DND-41 (cell line): ENCODE data around the gene PLXDC1.

Source experiments
- ATAC-seq: fragments of 200-7000 bp; cut with Tn5 transposase; 3 replicates; pipeline ENCODE4 v1.9.1; 2021; ENCODE audit warnings: low read depth; ENCODE audit not compliant: insufficient read depth
- DNase-seq: peaks from one replicate; pipeline ENCODE4 v3.0.0-alpha.2; 2020
- H2AFZ ChIP-seq: 2 replicates; pipeline ENCODE4 v1.6.0; 2012; ENCODE audit warnings: low read depth, low read length
- H3K27ac ChIP-seq: 2 replicates; pipeline ENCODE4 v1.5.1; 2012; ENCODE audit warnings: low read length, inconsistent platforms
- H3K27me3 ChIP-seq: fragments of 200-600 bp; sonication (generic); 2 replicates; pipeline ENCODE4 v1.6.0; 2012; ENCODE audit warnings: low read length, mild to moderate bottlenecking, inconsistent platforms; ENCODE audit not compliant: insufficient read depth, poor library complexity
- H3K36me3 ChIP-seq: 2 replicates; pipeline ENCODE4 v1.5.1; 2012; ENCODE audit warnings: low read length, inconsistent platforms; ENCODE audit not compliant: insufficient read depth
- H3K4me1 ChIP-seq: 2 replicates; pipeline ENCODE4 v1.5.1; 2012; ENCODE audit warnings: mild to moderate bottlenecking, low read length; ENCODE audit not compliant: insufficient read depth
- H3K4me2 ChIP-seq: 2 replicates; pipeline ENCODE4 v1.6.0; 2012; ENCODE audit warnings: mild to moderate bottlenecking, moderate library complexity, low read length, inconsistent platforms; ENCODE audit not compliant: insufficient read depth
- H3K4me3 ChIP-seq, 2 experiments: fragments of 200-600 bp in 1 of 2; shearing (Covaris generic) in 1 of 2; 2 replicates each; pipeline ENCODE4 v1.5.1; 2012 to 2016; ENCODE audit warnings: inconsistent platforms in 2 of 2, low read length in 2 of 2, mild to moderate bottlenecking in 2 of 2, low read depth in 1 of 2, moderate library complexity in 1 of 2
- H3K79me2 ChIP-seq: 2 replicates; pipeline ENCODE4 v1.6.0; 2012; ENCODE audit warnings: low read length, inconsistent platforms; ENCODE audit not compliant: insufficient read depth
- H3K9ac ChIP-seq: 2 replicates; pipeline ENCODE4 v1.6.0; 2012; ENCODE audit warnings: low read depth, mild to moderate bottlenecking, inconsistent platforms, low read length, moderate library complexity
- H3K9me3 ChIP-seq: 2 replicates; pipeline ENCODE4 v1.5.1; 2012; ENCODE audit warnings: low read length, moderate library complexity, mild to moderate bottlenecking, inconsistent platforms; ENCODE audit not compliant: insufficient read depth, severe bottlenecking
- H4K20me1 ChIP-seq: 2 replicates; pipeline ENCODE4 v1.6.0; 2012; ENCODE audit warnings: low read length; ENCODE audit not compliant: insufficient read depth
- CTCF ChIP-seq: IDR thresholded peaks from 2 replicates; pipeline ENCODE4 v1.5.1; 2012; ENCODE audit warnings: borderline replicate concordance, low read length, moderate library complexity, mild to moderate bottlenecking; ENCODE audit not compliant: poor library complexity, severe bottlenecking; ENCODE audit errors: extremely low read depth
- EZH2 ChIP-seq: IDR thresholded peaks from 3 replicates; pipeline ENCODE4 v1.6.1; 2012; ENCODE audit warnings: borderline replicate concordance, low read depth, mild to moderate bottlenecking, moderate library complexity, low read length, inconsistent platforms; ENCODE audit not compliant: severe bottlenecking

The PLXDC1 gene

DNA sequence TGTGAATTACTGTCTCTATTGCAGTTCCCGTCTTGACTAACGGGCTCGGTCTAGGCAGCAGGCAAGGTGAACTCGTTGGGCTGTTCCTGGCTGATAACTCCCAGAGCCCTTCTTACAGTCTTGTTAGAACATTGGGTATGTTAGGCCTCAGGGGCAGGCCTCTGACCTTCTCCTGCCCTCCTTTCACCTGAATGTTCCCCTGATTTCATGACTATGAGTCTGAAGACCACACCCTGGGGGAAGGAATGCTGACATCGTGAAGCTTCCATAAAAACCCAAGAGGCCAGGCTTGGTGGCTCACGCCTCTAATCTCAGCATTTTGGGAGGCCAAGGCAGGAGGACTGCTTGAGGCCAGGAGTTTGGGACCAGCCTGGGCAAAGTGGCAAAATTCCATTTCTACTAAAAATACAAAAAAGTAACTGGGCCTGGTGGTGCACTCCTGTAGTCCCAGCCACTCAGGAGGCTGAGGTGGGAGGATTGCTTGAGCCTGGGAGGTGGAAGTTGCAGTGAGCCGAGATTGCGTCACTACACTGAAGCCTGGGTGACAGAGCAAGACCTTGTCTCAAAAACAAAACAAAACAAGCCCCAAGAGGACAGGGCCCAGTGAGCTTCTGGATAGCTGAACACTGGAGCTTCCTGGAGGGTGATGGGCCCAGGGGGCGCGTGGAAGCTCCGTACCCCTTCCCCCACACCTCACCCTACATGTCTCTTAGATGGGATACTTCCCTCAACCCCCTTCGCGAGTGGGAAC, 136.5 kb downstream of the PLXDC1 start:
- H3K4me2 ChIP-seq, result no peak overlapping the region
- DNase-seq (no peak), ATAC-seq (no peak)
- H3K9ac ChIP-seq, result no peak overlapping the region
- no peak overlapping the region for H3K27ac ChIP-seq
- H3K79me2 ChIP-seq, result no peaks in the 10 kb centered on the region
- no peaks in the 10 kb centered on the region for H4K20me1 ChIP-seq
- H3K9me3 ChIP-seq, result no peaks in the 10 kb centered on the region
- H2AFZ ChIP-seq, result no peak overlapping the region
- peaks cover 20% of the 10 kb centered on the region for H3K4me1 ChIP-seq
- no peaks in the 10 kb centered on the region for H3K27me3 ChIP-seq
- H3K36me3 ChIP-seq, result no peaks in the 10 kb centered on the region
- TF ChIP-seq CTCF (no peak), EZH2 (no peak)
- no peak overlapping the region for H3K4me3 ChIP-seq

DNA sequence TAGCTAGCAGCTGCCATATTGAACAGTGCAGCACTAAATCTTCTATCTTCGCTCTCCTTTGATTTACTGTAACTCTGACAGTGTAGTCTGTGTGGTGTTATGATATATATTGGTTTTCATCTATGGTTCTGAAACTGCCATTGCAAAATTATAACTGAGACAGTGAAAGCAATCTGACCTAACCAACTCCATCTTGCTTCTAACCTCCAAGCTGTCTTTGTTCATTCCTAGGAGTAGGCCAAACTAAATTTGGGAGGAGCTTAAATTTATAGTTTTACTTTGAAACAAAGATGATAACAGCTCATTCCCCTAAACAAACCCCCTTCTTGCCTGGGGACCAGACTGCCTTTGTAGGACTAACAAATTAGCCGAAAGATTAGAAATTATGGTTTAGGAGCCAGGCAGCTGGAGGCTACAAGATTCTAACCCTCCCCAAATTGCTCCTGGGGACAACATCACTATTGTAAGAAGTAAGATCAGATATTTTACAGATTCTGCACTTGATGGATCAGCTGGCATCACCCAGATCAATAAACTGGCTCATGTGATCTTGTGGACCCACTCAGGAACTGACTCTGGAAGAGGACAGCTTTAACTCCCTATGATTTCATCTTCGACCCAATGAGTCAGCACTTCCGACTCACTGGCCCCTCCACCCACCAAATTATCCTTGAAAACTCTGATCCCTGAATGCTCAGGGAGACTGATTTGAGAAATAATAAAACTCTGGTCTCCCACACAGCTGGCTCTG, 137.2 kb downstream of the PLXDC1 start:
- no peak for ATAC-seq
- Histone ChIP-seq H2AFZ (no peak overlapping the region), H4K20me1 (no peaks in the 10 kb centered on the region), H3K9ac (no peak overlapping the region), H3K4me3 (no peak overlapping the region), H3K4me2 (no peak overlapping the region), H3K9me3 (no peaks in the 10 kb centered on the region), H3K79me2 (no peaks in the 10 kb centered on the region), H3K27me3 (no peaks in the 10 kb centered on the region), H3K4me1 (peaks cover 20% of the 10 kb centered on the region), H3K27ac (no peak overlapping the region), H3K36me3 (no peaks in the 10 kb centered on the region)
- no peak for TF ChIP-seq EZH2
- no peak for DNase-seq
